BE2C (cell line): Measurements from ENCODE around the gene GPATCH4.
A peak's percentile ranks its signal among the peaks of the same experiment; 100 is the strongest.
"Not testable (repeated sequence)": the region's sequence is repeated elsewhere in the genome, so short reads cannot be mapped to it uniquely, and the experiment has no call there.

Experiments
- DNase-seq: peaks from one replicate; pipeline ENCODE4 v3.0.0-alpha.2; 2020
- H3K27me3 ChIP-seq: fragments of 250-450 bp; sonication (Bioruptor Pico); 2 replicates; pipeline ENCODE4 v1.5.1; 2020; ENCODE audit warnings: mild to moderate bottlenecking
- H3K36me3 ChIP-seq: fragments of 250-450 bp; sonication (Bioruptor Pico); 2 replicates; pipeline ENCODE4 v1.5.1; 2020; ENCODE audit warnings: mild to moderate bottlenecking
- H3K4me1 ChIP-seq: fragments of 250-450 bp; sonication (Bioruptor Pico); 2 replicates; pipeline ENCODE4 v1.5.1; 2020
- H3K4me3 ChIP-seq: 2 replicates; pipeline ENCODE4 v1.5.1; 2011; ENCODE audit warnings: low read depth, low read length
- H3K9me3 ChIP-seq: fragments of 250-450 bp; sonication (Bioruptor Pico); 2 replicates; pipeline ENCODE4 v1.5.1; 2020
- CTCF ChIP-seq: IDR thresholded peaks from 2 replicates; pipeline ENCODE4 v1.5.1; 2012; ENCODE audit warnings: mild to moderate bottlenecking, low read depth, low read length

The GPATCH4 gene

GRCh38 chr1:156591432-156592157 lies 9.7 kb downstream of the GPATCH4 start, which contains the start of gene NAXE:
Gene NAXE (plus strand): TSS chr1:156591776. CDS start chr1:156591805, 29 bp downstream.
- Histone ChIP-seq H3K36me3 (peaks cover 45% of the 10 kb centered on the region), H3K4me3 (peak within 1 kb of the TSS; percentile 88), H3K27me3 (no peaks in the 10 kb centered on the region), H3K4me1 (no peaks in the 10 kb centered on the region), H3K9me3 (no peaks in the 10 kb centered on the region)
- TF ChIP-seq CTCF, result no peak
- DNase-seq, result peak; percentile 78

GRCh38 chr1:156591181-156591431 lies 10.2 kb downstream of the GPATCH4 start:
- H3K27me3 ChIP-seq, result no peaks in the 10 kb centered on the region
- peaks cover 40% of the 10 kb centered on the region for H3K36me3 ChIP-seq
- no peaks in the 10 kb centered on the region for H3K9me3 ChIP-seq
- no peak for DNase-seq
- TF ChIP-seq CTCF, result no peak
- peak overlapping the region; percentile 88 for H3K4me3 ChIP-seq
- no peaks in the 10 kb centered on the region for H3K4me1 ChIP-seq

- H3K4me1 ChIP-seq, result no peaks in the 10 kb centered on the region
- H3K36me3 ChIP-seq, result peaks cover 34% of the 10 kb centered on the region
- peak overlapping the region; percentile 88 for H3K4me3 ChIP-seq
- no peak for DNase-seq
- no peaks in the 10 kb centered on the region for H3K9me3 ChIP-seq
- no peak for TF ChIP-seq CTCF
- no peaks in the 10 kb centered on the region for H3K27me3 ChIP-seq
Measured at GRCh38 chr1:156590326-156591180, 10.7 kb downstream of the GPATCH4 start.

GRCh38 chr1:156589546-156589945 lies 11.7 kb downstream of the GPATCH4 start:
- no peaks in the 10 kb centered on the region for H3K27me3 ChIP-seq
- H3K4me3 ChIP-seq, result no peak overlapping the region
- TF ChIP-seq CTCF, result no peak

GRCh38 chr1:156587927-156588326 lies 13.4 kb downstream of the GPATCH4 start:
- H3K36me3 ChIP-seq, H3K27me3 ChIP-seq, H3K4me3 ChIP-seq, H3K9me3 ChIP-seq, DNase-seq: not testable (repeated sequence)
- H3K4me1 ChIP-seq, result peaks cover 16% of the 10 kb centered on the region

More at GRCh38 chr1:156589546-156589945, 11.7 kb downstream of the GPATCH4 start:
- Histone ChIP-seq H3K4me1 (peaks cover 3% of the 10 kb centered on the region), H3K9me3 (no peaks in the 10 kb centered on the region), H3K36me3 (peaks cover 24% of the 10 kb centered on the region)
- DNase-seq, result no peak

GRCh38 chr1:156586892-156587477 lies 14.3 kb downstream of the GPATCH4 start:
- H3K9me3 ChIP-seq, result no peaks in the 10 kb centered on the region
- DNase-seq, result no peak
- H3K4me3 ChIP-seq, result no peak overlapping the region
- no peaks in the 10 kb centered on the region for H3K36me3 ChIP-seq
- H3K27me3 ChIP-seq, result no peaks in the 10 kb centered on the region
- peaks cover 19% of the 10 kb centered on the region for H3K4me1 ChIP-seq
- no peak for TF ChIP-seq CTCF
